GM10266 (cell line): Measurements from ENCODE around the gene CAPN6.
A peak's percentile ranks its signal among the peaks of the same experiment; 100 is the strongest.

Experiments used
- DNase-seq: peaks from one replicate; pipeline ENCODE4 v3.0.0; 2012; ENCODE audit errors: extremely low spot score
- TF ChIP-seq, protein P1 (sequence below): IDR thresholded peaks from 2 replicates; pipeline ENCODE4 v1.5.1; 2012; ENCODE audit warnings: mild to moderate bottlenecking, low read depth; ENCODE audit not compliant: control insufficient read depth, insufficient read depth; ENCODE audit errors: missing control alignments

Gene CAPN6

DNA sequence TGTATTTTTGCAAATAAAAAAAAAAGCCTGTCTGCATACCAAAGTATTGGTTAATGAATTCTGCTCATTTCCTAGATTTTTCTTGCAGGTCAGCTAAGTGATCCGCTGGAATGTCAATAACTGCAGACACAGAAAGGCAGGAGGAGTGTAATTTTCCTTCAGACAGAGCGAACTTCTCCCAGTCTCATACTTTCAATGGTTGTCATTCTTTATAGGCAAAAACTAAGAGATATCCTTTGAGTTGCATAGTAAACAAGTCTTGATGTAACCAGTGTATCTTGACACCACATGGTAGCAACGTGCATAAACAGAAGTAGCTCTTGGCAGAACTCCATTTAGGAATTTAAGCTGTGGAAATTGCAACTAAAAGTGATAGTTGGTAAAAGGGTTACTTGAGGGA is 8.2 kb downstream of the CAPN6 start:
- no peak for DNase-seq
- TF ChIP-seq, protein P1, sequence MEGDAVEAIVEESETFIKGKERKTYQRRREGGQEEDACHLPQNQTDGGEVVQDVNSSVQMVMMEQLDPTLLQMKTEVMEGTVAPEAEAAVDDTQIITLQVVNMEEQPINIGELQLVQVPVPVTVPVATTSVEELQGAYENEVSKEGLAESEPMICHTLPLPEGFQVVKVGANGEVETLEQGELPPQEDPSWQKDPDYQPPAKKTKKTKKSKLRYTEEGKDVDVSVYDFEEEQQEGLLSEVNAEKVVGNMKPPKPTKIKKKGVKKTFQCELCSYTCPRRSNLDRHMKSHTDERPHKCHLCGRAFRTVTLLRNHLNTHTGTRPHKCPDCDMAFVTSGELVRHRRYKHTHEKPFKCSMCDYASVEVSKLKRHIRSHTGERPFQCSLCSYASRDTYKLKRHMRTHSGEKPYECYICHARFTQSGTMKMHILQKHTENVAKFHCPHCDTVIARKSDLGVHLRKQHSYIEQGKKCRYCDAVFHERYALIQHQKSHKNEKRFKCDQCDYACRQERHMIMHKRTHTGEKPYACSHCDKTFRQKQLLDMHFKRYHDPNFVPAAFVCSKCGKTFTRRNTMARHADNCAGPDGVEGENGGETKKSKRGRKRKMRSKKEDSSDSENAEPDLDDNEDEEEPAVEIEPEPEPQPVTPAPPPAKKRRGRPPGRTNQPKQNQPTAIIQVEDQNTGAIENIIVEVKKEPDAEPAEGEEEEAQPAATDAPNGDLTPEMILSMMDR = no peak

DNA sequence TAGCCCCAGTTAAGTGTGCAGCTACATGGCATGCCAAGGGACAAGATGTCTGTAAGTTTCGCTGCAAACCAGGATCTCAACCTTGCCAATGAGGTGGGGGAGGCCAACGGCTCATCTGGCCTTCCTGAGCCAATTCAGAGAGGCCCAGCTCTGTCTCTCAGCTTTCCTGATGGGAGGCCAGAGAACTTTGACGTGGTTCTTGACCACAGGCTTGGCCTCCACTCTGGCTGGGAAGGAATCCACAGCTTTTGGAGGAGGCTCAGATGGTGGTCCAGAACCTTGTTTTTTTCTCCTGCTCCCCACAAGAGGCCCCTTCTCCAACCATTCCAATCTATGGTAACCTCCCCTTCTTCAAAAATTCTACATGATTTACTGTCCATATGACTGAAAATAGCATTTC is 9.8 kb downstream of the CAPN6 start:
- DNase-seq = no peak
- TF ChIP-seq, protein P1 = no peak

DNA sequence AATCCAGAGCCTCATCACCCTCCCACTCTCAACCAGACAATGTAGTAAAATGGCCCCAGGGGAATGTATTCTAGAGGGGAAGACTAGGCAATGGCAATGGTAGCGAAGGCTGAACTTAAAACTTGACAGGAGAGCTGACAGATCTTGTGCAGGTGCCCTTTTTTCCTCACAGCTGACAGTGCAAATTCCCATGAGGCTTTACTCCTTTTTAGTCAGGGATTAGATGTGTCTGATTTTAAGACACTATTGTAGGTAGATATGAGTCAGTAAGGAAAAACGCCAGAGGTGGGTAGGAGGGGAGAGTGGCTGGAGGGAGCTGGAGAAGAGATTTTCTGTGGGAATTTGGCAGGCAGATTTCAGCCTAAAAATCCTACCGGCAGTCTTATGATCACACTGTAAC is 10.7 kb downstream of the CAPN6 start:
- TF ChIP-seq, protein P1 = no peak
- DNase-seq = no peak

DNA sequence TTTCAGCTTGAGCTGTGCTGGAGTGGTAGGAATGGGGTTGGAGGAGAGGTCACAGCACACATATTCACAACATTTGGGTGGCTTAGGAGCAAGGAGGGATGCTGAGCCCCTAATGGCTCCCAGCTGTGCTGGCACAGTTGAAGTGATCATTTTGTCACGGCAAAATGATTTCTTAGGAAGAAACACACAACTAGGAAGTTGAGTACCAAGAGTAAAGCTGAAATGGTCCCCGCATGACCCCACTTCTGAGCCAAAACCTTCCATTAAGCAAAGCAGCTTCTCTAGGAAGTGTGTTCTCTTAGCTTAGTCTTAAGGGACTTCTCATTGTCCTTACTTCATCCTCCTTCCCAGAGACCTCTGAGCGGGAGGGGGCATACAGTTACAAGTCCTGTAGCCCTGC is 12.6 kb downstream of the CAPN6 start:
- no peak for DNase-seq
- TF ChIP-seq, protein P1 = no peak

DNA sequence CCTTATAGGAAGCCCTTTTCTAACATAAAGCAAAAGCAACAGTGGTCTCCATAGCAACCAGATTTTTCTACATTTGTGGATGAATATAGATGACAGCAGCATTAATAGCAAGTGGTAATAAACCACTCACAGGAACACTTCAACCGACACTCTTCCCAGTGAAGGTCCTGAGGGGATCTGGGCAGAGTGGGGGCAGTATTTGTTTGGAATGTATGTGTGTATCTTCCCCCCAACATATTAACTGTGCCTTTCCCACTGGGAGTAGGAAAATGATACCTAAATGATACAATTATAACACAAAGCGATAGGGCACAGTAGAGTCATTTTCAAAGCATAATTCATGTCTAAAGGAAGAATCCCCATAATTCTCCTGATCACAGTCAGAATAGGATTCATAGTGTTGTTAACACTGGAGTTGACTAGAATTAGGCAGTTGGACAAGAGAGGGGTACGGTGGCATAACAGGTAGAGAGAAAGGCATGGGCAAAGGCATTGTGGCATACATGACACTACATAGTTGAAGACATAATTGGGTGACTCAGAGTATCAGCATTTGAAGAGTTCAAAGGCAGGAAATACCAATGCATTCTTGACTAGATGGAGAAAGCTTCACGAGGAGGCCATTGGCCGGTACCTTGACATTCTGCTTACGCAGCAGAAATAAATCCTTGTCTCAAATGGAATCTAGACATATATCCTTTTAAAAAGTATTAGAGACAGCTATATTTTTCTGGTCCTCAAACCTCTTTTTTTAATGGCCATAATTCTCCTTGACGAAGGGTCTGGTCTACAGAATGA is 15.2 kb downstream of the CAPN6 start:
- TF ChIP-seq, protein P1 = no peak
- no peak for DNase-seq

DNA sequence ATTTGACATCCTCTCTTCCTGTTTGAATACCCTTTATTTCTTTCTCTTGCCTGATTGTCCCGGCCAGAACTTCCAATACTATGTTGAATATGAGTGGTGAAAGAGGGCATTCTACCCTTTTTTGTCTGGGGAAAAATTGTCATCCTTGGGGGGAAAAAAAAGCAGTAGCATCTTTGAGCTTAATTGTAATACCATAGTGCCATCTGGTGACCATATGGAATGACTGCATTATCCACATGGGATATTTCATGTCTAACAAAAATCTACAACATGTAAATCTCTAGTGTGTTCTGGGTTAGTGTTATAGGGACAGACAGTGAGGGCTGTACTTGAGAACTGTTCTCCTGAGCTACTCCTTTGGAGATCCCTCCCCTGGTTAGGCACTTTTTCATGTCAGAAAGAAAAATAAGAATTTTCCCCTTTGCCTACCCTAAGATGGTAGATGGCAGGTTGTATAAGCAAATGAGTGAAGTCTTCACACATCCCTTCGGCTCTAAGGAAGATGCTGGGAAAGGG is 26.0 kb downstream of the CAPN6 start:
- DNase-seq = no peak
- TF ChIP-seq, protein P1 = peak; percentile 43

DNA sequence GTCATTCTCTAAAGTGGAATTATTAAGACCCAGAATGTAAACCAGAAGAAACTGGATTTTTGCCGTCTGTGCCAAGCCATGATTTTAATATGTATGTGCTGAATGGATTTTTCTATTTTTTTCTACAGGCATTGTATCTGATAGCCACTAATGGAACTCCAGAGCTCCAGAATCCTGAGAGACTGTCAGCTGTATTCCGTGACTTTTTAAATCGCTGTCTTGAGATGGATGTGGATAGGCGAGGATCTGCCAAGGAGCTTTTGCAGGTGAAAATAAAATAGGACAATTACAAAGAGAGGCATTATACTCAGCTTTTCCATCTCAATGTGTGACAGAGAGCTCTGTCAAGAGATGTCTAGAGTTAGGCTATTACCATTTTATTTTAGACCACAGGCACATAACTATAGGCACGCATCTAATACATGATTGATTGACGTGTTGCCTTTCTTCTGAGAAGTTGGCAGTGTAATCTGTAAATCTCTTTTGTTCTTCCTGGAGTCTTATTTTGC is 53.9 kb downstream of the CAPN6 start:
- TF ChIP-seq, protein P1 = no peak
- DNase-seq = no peak
